H9 (cell line): Measurements from ENCODE around the gene PPP1R16B. TPM values are rescaled to one million over a fixed set of nuclear protein-coding genes. Genes with fewer than 3 reads are reported as not detected.

Source experiments
- DNase-seq: peaks from one replicate; pipeline ENCODE4 v3.0.0-alpha.2; 2017
- H2AFZ ChIP-seq: one replicate; pipeline ENCODE4 v1.6.1; 2013; ENCODE audit warnings: mild to moderate bottlenecking, low read length, control low read depth, moderate library complexity
- H2AK5ac ChIP-seq: 2 replicates; pipeline ENCODE4 v1.6.1; 2013; ENCODE audit warnings: low read length, control low read depth, mixed read lengths; ENCODE audit not compliant: insufficient read length
- H2BK120ac ChIP-seq: one replicate; pipeline ENCODE4 v1.6.1; 2013; ENCODE audit warnings: low read depth, mild to moderate bottlenecking, low read length, control low read depth, inconsistent platforms; ENCODE audit not compliant: poor library complexity, severe bottlenecking
- H2BK12ac ChIP-seq: 2 replicates; pipeline ENCODE4 v1.6.1; 2013; ENCODE audit warnings: low read length, control low read depth, mixed read lengths, low read depth; ENCODE audit not compliant: insufficient read length
- H2BK15ac ChIP-seq: 2 replicates; pipeline ENCODE4 v1.6.1; 2013; ENCODE audit warnings: low read depth, low read length, control low read depth
- H2BK20ac ChIP-seq: one replicate; pipeline ENCODE4 v1.6.1; 2013; ENCODE audit warnings: low read depth, mild to moderate bottlenecking, low read length, control low read depth, inconsistent platforms; ENCODE audit not compliant: poor library complexity, severe bottlenecking
- H2BK5ac ChIP-seq: 2 replicates; pipeline ENCODE4 v1.6.1; 2013; ENCODE audit warnings: low read length, control low read depth, mixed read lengths; ENCODE audit not compliant: insufficient read length
- H3K14ac ChIP-seq: 2 replicates; pipeline ENCODE4 v1.6.1; 2013; ENCODE audit warnings: low read length, control low read depth; ENCODE audit not compliant: insufficient read depth
- H3K18ac ChIP-seq: 2 replicates; pipeline ENCODE4 v1.6.1; 2013; ENCODE audit warnings: low read depth, mild to moderate bottlenecking, mixed read lengths, low read length, control low read depth; ENCODE audit not compliant: insufficient read length
- H3K23ac ChIP-seq: 2 replicates; pipeline ENCODE4 v1.6.1; 2013; ENCODE audit warnings: low read length, control low read depth, mixed read lengths, low read depth; ENCODE audit not compliant: insufficient read length
- H3K23me2 ChIP-seq: 2 replicates; pipeline ENCODE4 v1.6.1; 2013; ENCODE audit warnings: low read depth, mild to moderate bottlenecking, mixed read lengths, low read length, control low read depth; ENCODE audit not compliant: insufficient read length, poor library complexity, severe bottlenecking
- H3K27ac ChIP-seq: 2 replicates; pipeline ENCODE4 v1.5.1; 2013; ENCODE audit warnings: low read length, control low read depth, mixed read lengths, low read depth; ENCODE audit not compliant: insufficient read length
- H3K27me3 ChIP-seq: 2 replicates; pipeline ENCODE4 v1.6.1; 2013; ENCODE audit warnings: low read length, control low read depth, inconsistent platforms; ENCODE audit not compliant: insufficient read depth
- H3K4ac ChIP-seq: 2 replicates; pipeline ENCODE4 v1.6.1; 2013; ENCODE audit warnings: low read depth, mild to moderate bottlenecking, control low read depth, inconsistent platforms, low read length, moderate library complexity
- H3K4me1 ChIP-seq: 2 replicates; pipeline ENCODE4 v1.6.1; 2013; ENCODE audit warnings: low read length, control low read depth, inconsistent platforms; ENCODE audit not compliant: insufficient read depth
- H3K4me2 ChIP-seq: 2 replicates; pipeline ENCODE4 v1.6.1; 2013; ENCODE audit warnings: low read length, control low read depth, mixed read lengths; ENCODE audit not compliant: insufficient read length, insufficient read depth
- H3K56ac ChIP-seq: 2 replicates; pipeline ENCODE4 v1.6.1; 2013; ENCODE audit warnings: low read depth, mild to moderate bottlenecking, mixed read lengths, low read length, control low read depth; ENCODE audit not compliant: insufficient read length
- H3K79me1 ChIP-seq: 2 replicates; pipeline ENCODE4 v1.6.1; 2013; ENCODE audit warnings: low read depth, mild to moderate bottlenecking, moderate library complexity, low read length, control low read depth, inconsistent platforms; ENCODE audit not compliant: insufficient read depth, poor library complexity, severe bottlenecking
- H3K79me2 ChIP-seq: 2 replicates; pipeline ENCODE4 v1.6.1; 2013; ENCODE audit warnings: low read length, control low read depth, inconsistent platforms; ENCODE audit not compliant: insufficient read depth
- H3K9ac ChIP-seq: 2 replicates; pipeline ENCODE4 v1.6.1; 2013; ENCODE audit warnings: low read length, control low read depth, mixed read lengths; ENCODE audit not compliant: insufficient read length; ENCODE audit errors: extremely low read depth
- H3K9me3 ChIP-seq: one replicate; pipeline ENCODE4 v1.6.1; 2013; ENCODE audit warnings: low read depth, low read length, inconsistent platforms; ENCODE audit not compliant: control insufficient read depth
- H3T11ph ChIP-seq: one replicate; pipeline ENCODE4 v1.6.1; 2013; ENCODE audit warnings: mild to moderate bottlenecking, low read length, control low read depth, inconsistent platforms
- H4K20me1 ChIP-seq: one replicate; pipeline ENCODE4 v1.6.1; 2013; ENCODE audit not compliant: control insufficient read depth, insufficient read length, insufficient read depth
- H4K5ac ChIP-seq: 2 replicates; pipeline ENCODE4 v1.6.1; 2013; ENCODE audit warnings: low read depth, mild to moderate bottlenecking, mixed read lengths, low read length, control low read depth; ENCODE audit not compliant: insufficient read length
- H4K8ac ChIP-seq: replicated peaks from 2 replicates; pipeline ENCODE4 v1.6.1; 2013; ENCODE audit warnings: low read length, control low read depth, mixed read lengths, low read depth; ENCODE audit not compliant: insufficient read length
- H4K91ac ChIP-seq: 2 replicates; pipeline ENCODE4 v1.6.1; 2013; ENCODE audit warnings: low read depth, mild to moderate bottlenecking, moderate library complexity, mixed read lengths, low read length, control low read depth; ENCODE audit not compliant: insufficient read length
- H3K27ac Mint-ChIP-seq, 3 experiments: 2 replicates in 2 of 3; 3 replicates in 1 of 3; pipeline ENCODE4 v1.8.0; 2020 to 2021; ENCODE audit warnings: mixed read lengths in 3 of 3, mild to moderate bottlenecking in 1 of 3, moderate library complexity in 1 of 3
- H3K27me3 Mint-ChIP-seq: 2 replicates; pipeline ENCODE4 v1.8.0; 2021; ENCODE audit warnings: low read depth, mild to moderate bottlenecking, moderate library complexity, mixed read lengths
- H3K36me3 Mint-ChIP-seq, 3 experiments: 2 replicates in 2 of 3; 3 replicates in 1 of 3; pipeline ENCODE4 v1.8.0; 2020 to 2021; ENCODE audit warnings: low read depth in 3 of 3, mixed read lengths in 3 of 3; ENCODE audit not compliant: insufficient read depth in 1 of 3
- H3K4me1 Mint-ChIP-seq, 2 experiments: 2 replicates each; pipeline ENCODE4 v1.8.0; 2020; ENCODE audit warnings: mixed read lengths in 2 of 2
- H3K4me3 Mint-ChIP-seq, 2 experiments: 2 replicates in 1 of 2; 3 replicates in 1 of 2; pipeline ENCODE4 v1.8.0; 2020 to 2021; ENCODE audit warnings: mild to moderate bottlenecking in 2 of 2, mixed read lengths in 2 of 2, moderate library complexity in 1 of 2
- H3K9me3 Mint-ChIP-seq, 2 experiments: 2 replicates in 1 of 2; 3 replicates in 1 of 2; pipeline ENCODE4 v1.8.0; 2020; ENCODE audit warnings: mild to moderate bottlenecking in 2 of 2, mixed read lengths in 2 of 2, moderate library complexity in 1 of 2
- CTCF ChIP-seq: fragments of 200-600 bp; sonication (generic); conservative IDR thresholded peaks from 3 replicates; pipeline ENCODE4 v1.8.0; 2021; ENCODE audit warnings: antibody characterized with exemption, mild to moderate bottlenecking
- WGBS: extraction: QIAGEN DNeasy Blood & Tissue Kit; methylation state at CpG from one replicate; pipeline ENCODE4 v1.1.7; 2013; ENCODE audit warnings: missing lambda C conversion rate, low lambda C conversion rate, mixed read lengths; ENCODE audit not compliant: insufficient read length; ENCODE audit errors: extremely low coverage; 5-methylcytosine and 5-hydroxymethylcytosine counted together
- total RNA-seq: library from RNA; stranded (reverse); gene quantifications from 2 replicates; pipeline ENCODE4 v1.2.1, GENCODE V29; 2021

PPP1R16B gene
- total RNA-seq, 1 experiment from 2014 or later: 8.2 TPM

GRCh38 chr20:38947931-38948362 is 142.4 kb downstream of the PPP1R16B start:
- no peaks in the 10 kb centered on the region for H4K20me1 ChIP-seq
- H4K8ac ChIP-seq: no peak overlapping the region
- no peaks in the 10 kb centered on the region for H3K23me2 ChIP-seq
- no peak overlapping the region for H4K91ac ChIP-seq
- H2AK5ac ChIP-seq: no peak overlapping the region
- H3K23ac ChIP-seq: no peak overlapping the region
- no peaks in the 10 kb centered on the region for H3K9me3 ChIP-seq
- no peak overlapping the region for H3T11ph ChIP-seq
- H3K27ac ChIP-seq: no peak overlapping the region
- no peaks in the 10 kb centered on the region for H3K27me3 ChIP-seq
- H2BK5ac ChIP-seq: no peak overlapping the region
- H3K18ac ChIP-seq: no peak overlapping the region
- WGBS: no CpG with 5 or more reads among the region's 7 CpGs
- no peaks in the 10 kb centered on the region for H3K27me3 Mint-ChIP-seq
- H3K56ac ChIP-seq: no peak overlapping the region
- H2BK120ac ChIP-seq: no peak overlapping the region
- no peak overlapping the region for H3K27ac Mint-ChIP-seq
- H3K79me1 ChIP-seq: peaks cover 5% of the 10 kb centered on the region
- no peak overlapping the region for H2BK20ac ChIP-seq
- H2AFZ ChIP-seq: no peak overlapping the region
- no peaks in the 10 kb centered on the region for H3K9me3 Mint-ChIP-seq
- H3K4ac ChIP-seq: no peak overlapping the region
- H3K36me3 Mint-ChIP-seq: peaks cover 64 to 90% (median 89%) of the 10 kb centered on the region in 3 experiments
- H4K5ac ChIP-seq: no peak overlapping the region
- H2BK15ac ChIP-seq: no peak overlapping the region
- no peak overlapping the region for H3K14ac ChIP-seq
- no peak overlapping the region for H3K9ac ChIP-seq
- no peak overlapping the region for H3K4me2 ChIP-seq
- no peak for DNase-seq
- no peak overlapping the region for H3K4me3 Mint-ChIP-seq
- peaks cover 4 to 9% of the 10 kb centered on the region in 2 experiments; a peak in 3 of 4 replicates for H3K4me1 Mint-ChIP-seq
- no peak for TF ChIP-seq CTCF
- no peak overlapping the region for H2BK12ac ChIP-seq
- no peaks in the 10 kb centered on the region for H3K79me2 ChIP-seq
- H3K4me1 ChIP-seq: no peaks in the 10 kb centered on the region
